Activated naive CD4-positive, alpha-beta T cell (primary cell): ENCODE measurements around the gene RFX6.
"Not testable (repeated sequence)": the region's sequence is repeated elsewhere in the genome, so short reads cannot be mapped to it uniquely, and the experiment has no call there.

ENCODE experiments used
- DNase-seq, 4 experiments: peaks; one replicate each; lab custom pipeline; 2025; lab: John Stamatoyannopoulos, UW

Gene RFX6

DNA sequence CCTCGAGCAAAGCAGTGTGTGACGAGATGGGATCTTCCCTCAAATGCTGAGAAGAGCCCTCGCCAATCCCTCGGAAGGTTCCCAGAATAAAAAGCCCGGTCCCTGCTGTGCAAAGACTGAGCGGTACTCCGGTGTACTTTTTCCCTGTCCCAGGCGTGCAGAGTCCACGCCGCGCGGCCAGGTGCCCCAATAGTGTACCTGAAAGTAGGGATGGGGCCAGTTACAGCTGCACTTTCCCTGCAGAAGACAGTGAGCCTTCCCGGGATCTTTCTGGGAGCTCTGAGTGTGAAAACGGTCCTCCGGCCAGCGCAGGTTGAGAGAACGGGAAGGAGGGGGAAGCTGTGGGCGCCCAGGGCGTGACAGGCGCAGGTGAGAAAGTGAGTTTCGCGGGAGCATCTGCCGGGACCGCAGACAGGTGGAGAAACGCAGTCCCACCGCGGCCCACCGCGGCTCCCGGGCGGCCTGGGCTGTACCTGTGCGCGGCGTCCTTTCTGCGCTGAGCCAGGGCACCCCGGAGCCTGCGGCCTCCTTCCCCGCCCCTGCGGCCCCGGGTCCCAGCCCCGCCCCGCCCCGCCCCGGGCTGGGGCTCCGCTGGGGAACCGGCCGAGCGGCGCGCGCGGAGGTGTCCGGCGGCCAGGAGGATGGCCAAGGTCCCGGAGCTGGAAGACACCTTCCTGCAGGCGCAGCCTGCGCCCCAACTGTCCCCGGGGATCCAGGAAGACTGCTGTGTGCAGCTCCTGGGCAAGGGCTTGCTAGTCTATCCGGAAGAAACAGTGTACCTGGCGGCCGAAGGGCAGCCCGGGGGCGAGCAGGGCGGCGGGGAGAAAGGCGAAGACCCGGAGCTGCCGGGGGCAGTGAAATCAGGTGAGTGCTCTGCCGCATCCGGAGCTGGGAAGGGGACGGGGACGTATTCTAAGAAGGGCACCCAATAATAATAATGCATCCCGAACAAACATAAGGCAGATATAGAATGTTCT lies at the start of gene RFX6:
RFX6 (plus strand) TSS at position 608 of the 977 bp plus-strand sequence; CDS start at position 642, 34 bp downstream.
- no peak for DNase-seq

DNA sequence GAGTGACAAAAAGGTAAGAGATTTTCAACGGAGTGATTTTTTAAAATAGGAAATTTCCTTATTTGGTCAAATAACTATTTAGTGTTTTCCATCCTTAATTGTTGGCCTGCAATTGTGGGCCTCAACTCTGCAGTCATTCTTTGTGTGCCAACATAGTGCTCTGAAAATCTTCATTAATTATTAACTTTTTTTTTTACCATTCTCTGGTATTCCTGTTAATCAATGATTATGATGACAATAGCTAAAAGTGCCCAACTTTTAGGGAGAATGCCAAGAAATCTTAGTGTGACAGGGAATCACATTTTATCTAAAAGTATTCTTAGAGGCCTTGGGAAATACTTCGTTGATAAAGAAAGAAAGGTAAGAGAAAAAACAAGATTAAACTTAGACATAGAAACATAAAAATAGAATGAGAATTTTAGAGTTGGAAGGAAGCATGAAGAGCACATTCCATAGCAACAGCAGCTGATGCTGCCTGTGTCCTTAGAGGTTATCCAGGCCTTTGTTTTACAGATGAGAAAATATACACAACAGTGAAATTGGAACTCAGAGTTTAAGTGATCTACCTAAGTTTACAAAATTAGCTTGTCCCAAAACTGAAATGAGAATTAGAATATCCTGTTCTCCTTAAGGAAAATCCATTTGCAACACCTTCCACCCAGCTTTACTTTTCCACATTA lies 49.3 kb upstream of the RFX6 start:
- no peak for DNase-seq

GRCh38 chr6:116828983-116829382 lies 48.1 kb upstream of the RFX6 start, which contains the start of gene GPRC6A:
TSS of gene GPRC6A (minus strand) at chr6:116829083. CDS start at chr6:116829013, 70 bp downstream.
- no peak for DNase-seq

DNA sequence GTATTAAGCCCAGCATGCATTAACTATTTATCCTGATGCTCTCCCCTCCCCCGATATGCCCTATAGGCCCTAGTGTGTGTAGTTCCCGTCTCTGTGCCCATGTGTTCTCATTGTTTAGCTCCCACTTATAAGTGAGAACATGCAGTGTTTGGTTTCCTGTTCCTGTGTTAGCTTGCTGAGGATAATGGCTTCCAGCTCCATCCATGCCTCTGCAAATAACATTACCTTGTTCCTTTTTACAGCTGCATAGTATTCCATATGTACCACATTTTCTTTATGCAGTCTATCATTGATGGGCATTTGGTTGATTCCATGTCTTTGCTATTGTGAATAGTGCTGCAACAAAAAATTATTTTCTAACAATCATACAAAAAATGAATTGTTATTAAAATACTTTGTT lies 42.5 kb upstream of the RFX6 start:
- DNase-seq = not testable (repeated sequence)

GRCh38 chr6:116836606-116837342 lies 40.3 kb upstream of the RFX6 start:
- no peak for DNase-seq

DNA sequence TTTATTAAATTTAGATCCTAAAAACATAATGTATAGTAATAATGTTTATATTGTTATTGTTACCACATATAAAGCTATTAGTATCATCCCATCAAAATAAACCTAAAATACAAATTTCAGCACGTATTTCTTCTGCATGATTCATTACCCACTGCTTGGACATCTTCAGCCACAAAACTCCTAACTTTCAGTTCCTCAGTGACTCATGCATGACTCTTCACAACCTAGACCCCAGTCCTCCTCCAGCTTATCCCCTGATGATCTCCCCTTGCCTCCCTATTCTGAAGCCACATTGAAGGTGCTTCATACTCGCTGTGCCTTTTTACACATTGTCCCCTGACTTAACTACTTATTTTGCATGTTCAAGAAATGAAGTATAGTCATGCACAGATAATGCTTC lies 37.0 kb upstream of the RFX6 start:
- no peak for DNase-seq

DNA sequence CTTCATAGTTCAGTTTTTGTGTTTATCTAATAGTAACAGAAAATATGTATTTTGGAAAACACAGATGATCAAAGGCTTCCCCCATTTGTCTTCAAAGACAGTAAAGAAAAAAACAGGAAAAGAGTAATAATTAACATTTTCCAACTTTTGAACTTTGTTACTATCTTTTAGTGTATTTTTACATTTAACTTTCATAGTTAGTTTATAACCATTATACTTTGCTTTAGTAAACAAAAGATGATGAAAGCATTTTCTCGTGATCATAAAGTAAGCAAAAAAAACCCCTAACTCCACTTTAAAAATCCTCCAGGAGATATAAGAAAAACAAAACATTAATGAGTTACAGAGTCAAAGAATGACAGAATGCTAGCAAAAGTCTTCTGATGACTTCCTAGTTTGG lies 34.6 kb upstream of the RFX6 start:
- no peak for DNase-seq

DNA sequence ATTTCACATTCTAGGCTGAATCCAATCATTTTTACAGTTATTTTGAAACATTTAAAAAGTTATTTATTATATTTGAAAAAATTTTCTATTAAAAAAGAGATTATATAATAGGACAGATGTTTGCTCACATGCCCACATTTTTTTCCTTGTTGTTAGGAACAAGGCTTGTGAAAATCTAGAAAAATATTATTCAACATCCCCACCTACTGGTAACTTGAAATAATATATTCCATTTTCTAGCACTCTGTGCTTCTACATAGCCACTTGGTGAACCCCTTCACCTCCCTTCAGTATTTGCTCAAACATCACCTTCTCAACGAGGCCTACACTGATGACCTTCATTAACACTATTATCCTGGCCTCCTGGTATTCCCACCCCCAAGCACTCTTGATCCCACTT lies 29.8 kb upstream of the RFX6 start:
- no peak for DNase-seq

- no peak for DNase-seq
These were observed 19.0 kb upstream of the RFX6 start for GRCh38 chr6:116858060-116858459.

- DNase-seq = no peak
These were observed 17.8 kb upstream of the RFX6 start for GRCh38 chr6:116859264-116859663.

- no peak for DNase-seq
These were observed 10.7 kb upstream of the RFX6 start for GRCh38 chr6:116866281-116866871.

DNA sequence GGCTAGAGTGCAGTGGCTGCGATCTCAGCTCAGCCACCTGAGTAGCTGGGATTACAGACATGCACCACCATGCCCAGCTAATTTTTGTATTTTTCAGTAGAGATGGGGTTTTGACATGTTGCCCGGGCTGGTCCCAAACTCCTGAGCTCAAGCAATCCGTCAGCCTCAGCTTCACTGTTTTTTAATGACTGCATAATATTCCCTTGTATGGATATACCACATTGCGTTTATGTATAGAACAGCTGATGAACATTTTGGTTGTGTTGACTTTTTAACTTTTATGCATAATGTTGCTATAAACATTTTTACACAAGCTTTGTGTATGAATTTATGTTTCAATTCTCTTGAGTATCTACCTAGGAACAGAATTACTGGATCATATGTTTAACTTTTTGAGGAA lies 4.3 kb upstream of the RFX6 start:
- DNase-seq = no peak

GRCh38 chr6:116876107-116876506 lies 935 bp upstream of the RFX6 start:
- DNase-seq = no peak

DNA sequence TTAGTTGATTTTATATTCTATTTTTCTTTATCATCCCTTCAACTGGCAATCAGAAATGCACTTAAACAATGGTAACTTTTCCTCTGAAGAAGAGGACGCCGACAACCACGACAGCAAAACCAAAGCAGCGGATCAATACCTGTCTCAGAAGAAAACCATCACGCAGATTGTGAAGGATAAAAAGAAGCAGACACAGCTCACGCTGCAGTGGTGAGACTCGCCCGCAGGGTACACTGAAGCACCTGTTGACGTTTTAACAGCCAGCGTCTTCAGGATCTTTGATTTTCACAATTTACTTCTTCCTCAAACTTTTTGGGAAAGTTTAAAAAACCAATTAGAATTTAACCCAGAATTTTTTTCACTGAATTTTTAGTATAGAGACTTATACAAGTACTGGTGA lies 701 bp downstream of the RFX6 start:
- DNase-seq = no peak

DNA sequence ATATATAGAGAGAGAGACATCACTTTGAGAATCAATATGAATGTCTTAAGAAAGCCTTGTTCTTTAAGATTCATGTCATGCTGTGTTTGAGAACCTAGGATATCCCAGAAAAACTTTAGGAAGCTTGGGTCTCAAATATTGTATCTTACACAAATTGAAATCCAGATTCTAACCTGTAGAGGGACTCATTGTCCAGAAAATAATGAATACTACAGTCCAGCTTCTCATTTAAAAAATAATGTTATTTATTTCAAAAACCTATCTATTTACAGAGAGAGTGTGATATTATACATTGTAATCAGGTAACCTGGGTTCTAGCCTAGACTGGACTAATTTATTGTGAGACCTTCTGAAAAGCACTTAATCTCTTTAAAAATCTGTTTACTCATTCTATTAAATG lies 4.2 kb downstream of the RFX6 start:
- DNase-seq = no peak

- no peak for DNase-seq
These were observed 6.0 kb downstream of the RFX6 start for GRCh38 chr6:116883005-116883404.

DNA sequence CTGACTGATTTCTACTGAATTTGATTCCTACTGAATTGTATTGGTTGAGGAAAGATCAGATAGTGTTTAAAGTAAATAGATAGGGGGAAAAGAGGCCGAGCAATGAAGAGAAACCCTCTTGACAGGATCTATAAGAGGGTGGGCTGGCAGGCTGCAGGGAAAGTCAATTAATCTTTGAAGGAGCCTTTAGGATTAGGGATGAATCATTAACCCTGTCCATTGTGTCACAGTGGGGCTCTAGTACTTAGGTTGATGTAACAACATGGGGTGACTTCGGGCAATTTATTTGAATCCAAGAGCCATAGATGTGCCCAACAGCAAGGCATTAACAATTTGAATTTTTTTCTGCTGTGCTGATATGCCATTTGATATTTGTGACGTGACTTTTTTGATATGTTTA lies 7.5 kb downstream of the RFX6 start:
- no peak for DNase-seq

GRCh38 chr6:116887168-116887567 lies 10.1 kb downstream of the RFX6 start:
- no peak for DNase-seq

GRCh38 chr6:116887894-116888293 lies 10.9 kb downstream of the RFX6 start:
- DNase-seq = no peak

DNA sequence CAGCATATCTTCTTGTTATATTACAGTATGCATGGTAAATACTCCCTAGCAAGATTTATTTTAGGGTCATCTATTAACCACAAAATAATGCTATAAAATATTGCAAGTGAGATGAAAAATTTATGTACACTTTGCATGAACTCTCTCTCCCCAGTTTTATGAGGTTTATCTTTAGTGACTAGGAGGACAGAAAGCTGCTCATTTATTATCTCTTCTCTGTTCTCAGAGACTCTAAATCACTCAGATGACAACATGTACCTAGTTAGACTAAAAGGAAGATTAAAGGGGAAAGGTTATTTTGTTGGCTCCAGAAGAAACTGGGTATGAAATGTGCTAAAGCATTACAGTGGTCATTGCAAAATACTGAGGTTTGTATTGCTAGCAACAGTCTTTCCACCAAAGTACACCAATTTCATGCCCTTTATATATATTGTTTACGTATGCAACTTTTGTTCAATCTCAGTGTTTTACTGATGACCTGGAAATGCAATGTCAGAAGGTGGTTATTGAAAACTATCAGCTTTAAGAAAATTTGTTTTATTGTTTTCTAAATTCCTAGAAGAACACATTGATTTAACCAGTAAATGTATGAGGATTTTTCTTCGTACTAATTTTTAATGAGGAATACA lies 11.8 kb downstream of the RFX6 start:
- DNase-seq = no peak

DNA sequence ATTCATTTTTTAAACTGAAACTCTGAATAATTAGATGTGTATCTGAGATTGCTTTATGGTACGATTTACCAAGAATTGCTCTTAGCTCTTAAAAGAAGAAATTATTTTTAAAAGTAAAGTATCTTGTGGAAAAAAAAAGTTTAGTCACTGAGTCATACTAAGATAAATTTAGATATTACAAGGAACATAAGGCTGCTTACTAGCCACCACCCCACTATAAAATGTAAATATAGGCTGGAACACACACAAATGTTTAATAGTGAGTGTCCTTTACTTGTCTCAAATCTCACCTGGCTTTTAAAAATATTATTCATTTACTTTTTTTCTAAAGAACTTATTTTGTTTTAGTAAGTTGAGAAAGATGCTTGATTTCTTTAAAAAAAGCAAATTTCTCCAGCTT lies 17.6 kb downstream of the RFX6 start:
- no peak for DNase-seq

DNA sequence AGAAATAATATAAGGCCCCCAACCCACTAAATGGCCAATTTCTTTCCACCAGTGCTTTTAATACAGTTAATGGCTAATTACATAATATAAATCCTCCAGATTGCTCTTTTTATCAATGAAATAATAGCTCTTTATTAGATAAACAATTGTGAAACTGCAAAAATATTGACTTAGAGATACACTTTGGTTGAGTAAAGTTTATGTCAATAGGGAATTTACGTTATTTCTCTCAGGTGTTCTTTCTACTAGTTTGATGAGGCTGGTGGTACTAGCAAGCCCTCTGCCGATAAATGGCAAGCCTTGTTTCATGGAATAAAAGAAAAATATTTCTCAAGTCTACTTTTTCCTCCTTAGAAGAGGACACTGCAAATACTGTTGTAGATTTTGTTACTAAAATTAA lies 18.9 kb downstream of the RFX6 start:
- no peak for DNase-seq
